Activated T-helper 17 cell treated with anti-CD3 and anti-CD28 coated beads, Interleukin-2, amount 50 U/mL, for 72 hours (primary cell): ENCODE data around the gene RAC2. TPM values are rescaled to one million over a fixed set of nuclear protein-coding genes. Genes with fewer than 3 reads are reported as not detected.

Experiments used
- ATAC-seq: fragments of 150-1000 bp; cut with Tn5 transposase; replicated peaks from 2 replicates; pipeline ENCODE4 v1.10.0; 2021; ENCODE audit warnings: mild to moderate bottlenecking, moderate library complexity
- H3K27ac Mint-ChIP-seq: one replicate; pipeline ENCODE4 v1.8.0; 2022; ENCODE audit warnings: mixed read lengths
- H3K27me3 Mint-ChIP-seq: one replicate; pipeline ENCODE4 v1.8.0; 2022; ENCODE audit warnings: mixed read lengths
- H3K36me3 Mint-ChIP-seq: one replicate; pipeline ENCODE4 v1.8.0; 2022; ENCODE audit warnings: low read depth, mild to moderate bottlenecking, mixed read lengths
- H3K4me1 Mint-ChIP-seq: one replicate; pipeline ENCODE4 v1.8.0; 2022; ENCODE audit warnings: mixed read lengths
- H3K4me3 Mint-ChIP-seq: one replicate; pipeline ENCODE4 v1.8.0; 2022; ENCODE audit warnings: mild to moderate bottlenecking, mixed read lengths
- H3K9me3 Mint-ChIP-seq: one replicate; pipeline ENCODE4 v1.8.0; 2022; ENCODE audit warnings: mixed read lengths
- total RNA-seq, 2 donors: library from RNA; stranded (reverse); gene quantifications; one replicate each; pipeline ENCODE4 v1.2.3, GENCODE V29; 2022

Gene RAC2
- total RNA-seq, 2 donors from 2014 or later: 674 to 1,069 TPM

DNA sequence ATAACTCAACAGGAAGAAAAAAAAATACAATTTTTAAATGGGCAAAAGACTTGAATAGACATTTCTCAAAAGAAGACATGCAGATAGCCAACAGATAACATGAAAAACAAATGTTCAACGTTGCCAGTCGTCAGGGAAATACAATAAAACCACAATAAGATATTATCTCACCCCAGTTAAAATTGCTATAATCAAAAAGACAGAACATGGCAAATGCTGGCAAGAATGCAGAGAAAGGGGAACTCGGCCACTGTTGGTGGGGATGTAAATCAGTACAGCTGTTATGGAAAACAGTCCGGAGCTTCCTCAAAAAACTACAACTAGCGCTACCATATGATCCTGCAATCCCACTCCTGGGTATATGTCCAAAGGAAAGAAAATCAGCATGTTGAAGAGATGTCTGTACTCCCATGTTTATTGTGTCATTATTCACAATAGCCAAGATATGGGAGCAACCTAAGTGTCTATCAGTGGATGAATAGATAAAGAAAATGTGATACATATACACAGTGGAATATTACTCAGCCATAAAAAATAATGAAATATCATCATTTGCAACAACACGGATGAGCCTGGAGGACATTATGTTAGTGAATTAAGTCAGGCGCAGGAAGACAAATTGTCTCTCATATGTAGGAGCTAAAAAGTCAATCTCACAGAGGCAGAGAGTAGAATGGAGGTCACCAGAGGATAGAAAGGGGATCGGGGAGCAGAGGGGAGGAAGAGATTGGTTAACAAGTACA, 26.0 kb upstream of the RAC2 start:
- H3K4me3 Mint-ChIP-seq: no peak overlapping the region
- H3K9me3 Mint-ChIP-seq: no peaks in the 10 kb centered on the region
- no peaks in the 10 kb centered on the region for H3K36me3 Mint-ChIP-seq
- H3K4me1 Mint-ChIP-seq: peaks cover 32% of the 10 kb centered on the region
- ATAC-seq: no peak
- H3K27ac Mint-ChIP-seq: no peak overlapping the region
- no peaks in the 10 kb centered on the region for H3K27me3 Mint-ChIP-seq

DNA sequence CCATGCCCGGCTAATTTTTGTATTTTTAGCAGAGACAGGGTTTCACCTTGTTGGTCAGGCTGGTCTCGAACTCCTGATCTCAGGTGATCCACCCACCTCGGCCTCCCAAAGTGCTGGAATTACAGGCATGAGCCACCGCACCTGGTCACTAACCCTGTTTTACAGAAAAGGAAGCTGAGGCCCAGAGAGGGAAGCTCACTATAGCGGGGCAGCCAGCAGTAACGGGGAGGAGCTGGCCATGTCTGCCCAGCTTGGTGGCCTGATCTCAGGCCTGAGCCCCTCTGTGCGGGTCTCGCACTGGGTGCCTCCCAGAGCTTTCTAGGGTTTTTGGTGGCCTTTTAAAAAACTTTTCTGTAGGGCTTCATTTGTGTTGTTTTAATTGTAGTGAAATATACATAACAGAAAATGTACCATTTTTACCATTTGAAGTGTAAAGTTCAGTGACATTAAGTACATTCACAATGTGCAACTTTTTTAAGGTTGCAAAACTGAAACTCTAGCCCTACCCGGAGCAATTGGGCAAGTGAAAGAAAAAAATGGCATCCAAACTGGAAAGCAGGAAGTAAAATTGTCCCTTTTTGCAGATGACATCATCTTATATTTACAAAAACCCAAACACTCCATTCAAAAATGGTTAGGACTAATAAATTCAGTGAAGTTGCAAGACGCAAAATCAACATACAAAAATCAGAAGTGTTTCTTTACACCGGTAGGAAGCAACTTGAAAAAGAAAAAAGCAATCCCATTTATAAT, 23.8 kb upstream of the RAC2 start:
- Mint-ChIP-seq H3K27ac (peak overlapping the region; percentile 94), H3K27me3 (no peaks in the 10 kb centered on the region), H3K36me3 (no peaks in the 10 kb centered on the region), H3K4me1 (peaks cover 18% of the 10 kb centered on the region), H3K4me3 (peak overlapping the region; percentile 93), H3K9me3 (no peaks in the 10 kb centered on the region)
- ATAC-seq: peak; percentile 13

DNA sequence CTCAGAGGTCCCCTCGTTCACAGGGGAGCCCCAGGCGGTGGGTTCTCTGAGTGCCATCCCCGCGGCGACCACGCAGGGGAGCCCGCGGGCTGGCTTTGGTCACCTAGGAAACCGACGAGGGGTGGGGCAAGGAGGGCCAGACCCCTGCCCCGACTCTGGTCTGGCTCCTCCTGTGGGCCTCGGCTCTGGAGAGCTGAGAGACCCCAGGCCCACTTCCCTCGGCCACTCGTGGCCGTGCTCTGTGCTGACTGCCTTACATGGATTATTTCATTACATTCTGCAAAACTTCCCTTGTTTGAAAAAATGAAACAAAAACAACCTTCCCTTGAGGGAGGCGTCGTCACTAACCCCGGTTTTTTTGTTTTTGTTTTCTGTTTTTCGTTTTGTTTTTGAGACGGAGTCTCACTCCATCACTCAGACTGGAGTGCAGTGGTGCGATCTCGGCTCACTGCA, 23.1 kb upstream of the RAC2 start:
- H3K36me3 Mint-ChIP-seq: no peaks in the 10 kb centered on the region
- H3K27me3 Mint-ChIP-seq: no peaks in the 10 kb centered on the region
- peak; percentile 94 for ATAC-seq
- no peaks in the 10 kb centered on the region for H3K9me3 Mint-ChIP-seq
- H3K4me1 Mint-ChIP-seq: peaks cover 18% of the 10 kb centered on the region
- H3K4me3 Mint-ChIP-seq: peak overlapping the region; percentile 93
- peak overlapping the region; percentile 94 for H3K27ac Mint-ChIP-seq

DNA sequence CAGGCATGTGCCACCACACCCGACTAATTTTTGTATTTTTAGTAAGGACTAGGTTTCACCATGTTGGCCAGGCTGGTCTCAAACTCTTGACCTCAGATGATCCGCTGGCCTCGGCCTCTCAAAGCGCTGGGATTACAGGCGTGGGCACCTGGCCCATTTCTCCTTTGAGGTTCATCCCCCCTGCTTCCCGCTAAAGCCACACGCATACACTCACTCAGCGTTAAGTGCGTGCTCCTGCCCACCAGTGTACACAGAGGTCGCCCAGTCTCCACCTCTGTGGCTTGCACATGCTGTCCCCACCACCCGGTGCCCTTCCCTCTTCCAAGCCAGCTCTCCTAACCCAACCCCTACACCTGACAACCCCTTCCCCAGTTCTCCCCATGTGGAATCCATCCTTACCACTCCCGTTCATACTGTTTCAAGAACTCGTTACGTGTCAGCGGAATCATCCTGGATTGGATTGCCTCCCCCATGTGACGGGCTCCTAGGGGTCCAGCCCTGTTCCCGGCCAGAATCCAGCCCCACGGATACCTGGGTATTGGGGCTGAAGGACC, 22.6 kb upstream of the RAC2 start:
- H3K4me1 Mint-ChIP-seq: peaks cover 18% of the 10 kb centered on the region
- peak overlapping the region; percentile 93 for H3K4me3 Mint-ChIP-seq
- ATAC-seq: peak; percentile 8
- H3K9me3 Mint-ChIP-seq: no peaks in the 10 kb centered on the region
- no peaks in the 10 kb centered on the region for H3K36me3 Mint-ChIP-seq
- H3K27ac Mint-ChIP-seq: peak overlapping the region; percentile 94
- H3K27me3 Mint-ChIP-seq: no peaks in the 10 kb centered on the region

DNA sequence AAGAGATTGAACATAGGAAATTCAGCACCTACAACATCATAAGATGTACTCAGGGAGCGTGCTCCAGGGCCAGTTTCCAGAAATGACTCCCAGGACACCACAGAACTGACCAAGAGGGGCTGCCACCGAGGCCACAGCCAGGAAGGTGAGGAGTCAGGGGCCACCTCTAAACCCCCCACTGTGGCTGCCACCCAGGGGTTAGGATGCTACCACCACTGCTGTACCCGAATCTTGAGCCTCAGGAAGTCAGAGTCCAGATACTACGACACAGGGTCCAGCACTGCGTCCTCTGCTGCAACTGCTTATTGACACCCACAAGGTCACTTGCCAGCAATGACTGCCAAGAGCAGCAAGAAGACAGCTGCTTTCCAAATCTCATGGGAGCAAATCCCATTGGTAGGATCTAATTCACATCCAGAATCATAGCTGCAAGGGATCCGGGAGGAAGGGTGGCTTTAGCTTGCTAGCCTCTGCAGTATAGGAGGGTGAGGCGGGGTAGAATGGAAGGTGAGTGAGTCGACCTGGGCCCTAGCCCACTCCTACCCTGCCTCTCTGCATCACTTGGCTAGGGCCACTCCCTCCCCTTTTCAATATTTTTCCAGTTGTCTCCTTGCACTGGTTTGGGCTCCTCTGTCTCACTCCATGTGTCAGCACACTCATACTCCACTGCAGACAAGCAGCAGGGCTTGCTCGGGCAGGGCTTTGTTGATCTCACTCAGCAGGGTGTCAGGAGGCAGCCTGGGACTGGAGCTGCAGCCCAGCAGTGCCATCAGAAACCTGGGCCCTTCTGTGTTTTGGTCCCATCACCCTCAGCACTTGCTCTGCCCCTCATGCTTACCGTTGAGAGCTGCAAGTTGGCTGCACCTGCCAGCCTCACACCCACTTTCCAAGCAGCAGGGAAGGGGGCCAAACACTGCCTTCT, 20.2 kb upstream of the RAC2 start:
- Mint-ChIP-seq H3K27me3 (no peaks in the 10 kb centered on the region), H3K4me1 (peaks cover 20% of the 10 kb centered on the region), H3K36me3 (no peaks in the 10 kb centered on the region), H3K4me3 (no peak overlapping the region), H3K9me3 (no peaks in the 10 kb centered on the region), H3K27ac (no peak overlapping the region)
- ATAC-seq: no peak

DNA sequence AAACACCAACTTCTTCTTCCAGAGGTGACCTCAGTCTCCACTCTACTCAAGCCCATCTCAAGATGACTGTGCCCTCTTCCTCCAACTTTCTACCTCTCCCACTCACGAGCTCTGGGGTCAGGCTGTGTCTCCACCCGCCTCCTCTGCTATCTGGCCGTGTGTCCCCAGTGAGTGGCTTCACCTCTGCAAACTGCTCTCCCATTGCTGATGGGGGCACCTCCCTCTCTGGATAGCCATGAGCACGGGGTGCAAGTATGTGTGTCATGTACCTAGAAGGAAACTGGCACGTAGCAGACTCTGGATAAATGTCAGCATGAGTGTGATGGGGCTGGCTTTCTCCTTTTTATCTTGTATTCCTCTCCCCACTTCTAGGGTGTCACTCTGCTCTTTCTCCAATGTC, 18.3 kb upstream of the RAC2 start:
- H3K27ac Mint-ChIP-seq: peak overlapping the region; percentile 13
- ATAC-seq: no peak
- H3K9me3 Mint-ChIP-seq: no peaks in the 10 kb centered on the region
- H3K4me1 Mint-ChIP-seq: peaks cover 20% of the 10 kb centered on the region
- no peak overlapping the region for H3K4me3 Mint-ChIP-seq
- H3K36me3 Mint-ChIP-seq: no peaks in the 10 kb centered on the region
- H3K27me3 Mint-ChIP-seq: no peaks in the 10 kb centered on the region

DNA sequence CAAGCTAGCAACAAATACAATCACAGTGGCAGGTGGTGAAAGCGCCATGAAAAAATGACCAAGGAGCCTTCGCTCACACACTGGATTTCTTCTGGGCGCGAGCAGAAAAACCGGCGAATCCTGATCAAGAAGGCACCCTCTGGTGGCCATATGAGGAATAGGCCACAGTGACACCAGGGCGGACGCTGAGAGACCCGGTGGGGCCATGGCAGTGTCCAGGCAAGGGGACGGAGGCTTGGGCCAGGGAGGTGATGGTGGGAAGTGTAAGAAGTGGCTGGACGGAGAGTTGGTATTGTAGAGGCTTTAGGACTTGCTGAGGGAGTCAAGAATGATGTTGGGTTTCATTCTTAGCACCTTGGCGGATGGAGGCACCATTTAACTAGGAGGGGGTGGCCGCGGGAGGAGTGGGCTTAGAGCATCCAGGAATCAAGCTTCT, 16.9 kb upstream of the RAC2 start:
- Mint-ChIP-seq H3K4me1 (peaks cover 12% of the 10 kb centered on the region), H3K27me3 (no peaks in the 10 kb centered on the region), H3K36me3 (no peaks in the 10 kb centered on the region), H3K4me3 (peak overlapping the region; percentile 24), H3K9me3 (no peaks in the 10 kb centered on the region), H3K27ac (peak overlapping the region; percentile 24)
- ATAC-seq: peak; percentile 84

DNA sequence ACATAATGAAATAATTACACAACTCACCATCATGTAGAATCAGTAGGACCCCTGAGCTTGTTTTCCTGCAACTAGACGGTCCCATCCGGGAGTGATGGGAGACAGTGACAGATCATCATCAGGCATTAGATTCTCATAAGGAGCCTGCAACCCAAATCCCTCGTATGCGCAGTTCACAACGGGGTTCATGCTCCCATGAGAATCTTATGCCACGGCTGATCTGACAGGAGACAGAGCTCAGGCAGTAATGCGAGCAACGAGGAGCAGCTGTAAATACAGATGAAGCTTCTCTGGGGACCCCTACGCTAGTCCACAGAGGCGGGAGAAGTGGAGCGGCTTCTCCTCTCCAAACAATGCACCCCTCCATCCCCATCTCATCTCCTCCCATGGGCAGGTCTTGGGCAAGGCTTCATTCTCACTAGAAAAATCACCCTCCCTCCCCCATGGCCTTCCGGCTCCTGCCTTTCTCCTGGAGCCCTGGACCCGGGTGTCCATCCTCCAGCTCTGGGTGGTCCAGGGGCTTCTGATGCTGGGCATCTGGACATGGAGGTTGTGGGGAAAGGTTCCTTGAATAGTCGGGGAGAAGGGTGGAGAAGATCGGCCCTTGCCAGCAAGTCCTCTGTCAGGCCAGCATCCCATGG, 16.2 kb upstream of the RAC2 start:
- peak overlapping the region; percentile 50 for H3K4me3 Mint-ChIP-seq
- H3K4me1 Mint-ChIP-seq: peaks cover 16% of the 10 kb centered on the region
- no peaks in the 10 kb centered on the region for H3K9me3 Mint-ChIP-seq
- no peak overlapping the region for H3K27ac Mint-ChIP-seq
- no peaks in the 10 kb centered on the region for H3K36me3 Mint-ChIP-seq
- no peaks in the 10 kb centered on the region for H3K27me3 Mint-ChIP-seq
- peak; percentile 25 for ATAC-seq

DNA sequence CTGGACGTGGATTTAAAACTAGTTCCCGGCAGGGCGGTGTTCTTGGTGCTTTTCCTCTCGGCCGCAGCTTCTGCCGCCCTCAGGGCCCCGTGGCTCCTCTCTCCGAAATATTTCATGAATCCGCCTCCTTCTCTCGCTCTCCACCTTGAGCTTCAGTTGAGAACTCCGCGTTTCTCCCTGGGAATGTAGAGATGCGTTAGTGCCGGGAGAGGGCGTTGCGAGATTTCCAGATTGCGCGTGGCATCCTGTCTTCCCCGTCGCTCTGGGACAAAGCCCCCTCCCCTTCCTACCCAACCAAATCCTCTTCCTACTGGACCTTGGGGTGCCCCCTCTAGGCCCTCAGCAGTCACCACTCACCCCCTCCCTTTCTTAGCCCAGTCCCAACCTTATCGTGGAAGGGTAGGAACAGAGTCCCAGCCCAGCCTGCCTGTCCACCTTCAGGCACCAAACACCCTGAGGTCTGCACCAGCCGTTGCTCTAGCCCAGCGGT, 15.5 kb upstream of the RAC2 start:
- no peak for ATAC-seq
- peaks cover 23% of the 10 kb centered on the region for H3K4me1 Mint-ChIP-seq
- H3K36me3 Mint-ChIP-seq: no peaks in the 10 kb centered on the region
- peak overlapping the region; percentile 52 for H3K27ac Mint-ChIP-seq
- peak overlapping the region; percentile 50 for H3K4me3 Mint-ChIP-seq
- no peaks in the 10 kb centered on the region for H3K27me3 Mint-ChIP-seq
- H3K9me3 Mint-ChIP-seq: no peaks in the 10 kb centered on the region

DNA sequence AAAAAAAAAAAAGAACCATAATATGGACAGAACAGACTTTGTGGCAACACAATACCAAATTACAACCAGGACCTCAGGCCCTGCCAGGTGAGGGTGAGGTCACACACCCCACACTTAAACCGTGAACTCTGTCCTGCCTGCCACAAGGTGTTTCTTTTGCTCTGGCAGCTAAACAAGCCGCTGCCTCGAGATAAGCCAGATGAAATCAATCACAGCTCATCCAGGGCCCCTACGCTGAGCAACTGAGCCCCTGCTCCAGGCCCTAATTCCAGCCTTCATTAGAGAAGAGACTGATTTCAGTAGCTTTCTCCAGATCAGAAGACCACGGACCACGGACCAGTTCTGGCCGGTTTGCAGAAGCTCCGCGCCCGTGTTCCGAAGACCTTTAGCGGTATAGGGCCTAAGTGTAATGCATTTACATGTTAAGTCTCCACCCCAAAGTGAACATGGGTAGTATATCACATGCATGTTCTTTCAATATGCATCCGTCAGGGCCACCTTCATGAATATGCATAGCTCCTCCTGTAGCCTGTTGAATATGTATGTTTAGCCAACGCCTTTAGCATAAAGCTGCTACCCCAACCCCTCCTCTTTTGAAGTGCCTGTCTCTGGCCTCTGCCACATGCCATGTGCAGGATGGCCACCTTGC, 14.8 kb upstream of the RAC2 start:
- Mint-ChIP-seq H3K9me3 (no peaks in the 10 kb centered on the region), H3K36me3 (no peaks in the 10 kb centered on the region), H3K27me3 (no peaks in the 10 kb centered on the region), H3K4me1 (peaks cover 23% of the 10 kb centered on the region), H3K4me3 (peak overlapping the region; percentile 50), H3K27ac (peak overlapping the region; percentile 52)
- ATAC-seq: no peak

DNA sequence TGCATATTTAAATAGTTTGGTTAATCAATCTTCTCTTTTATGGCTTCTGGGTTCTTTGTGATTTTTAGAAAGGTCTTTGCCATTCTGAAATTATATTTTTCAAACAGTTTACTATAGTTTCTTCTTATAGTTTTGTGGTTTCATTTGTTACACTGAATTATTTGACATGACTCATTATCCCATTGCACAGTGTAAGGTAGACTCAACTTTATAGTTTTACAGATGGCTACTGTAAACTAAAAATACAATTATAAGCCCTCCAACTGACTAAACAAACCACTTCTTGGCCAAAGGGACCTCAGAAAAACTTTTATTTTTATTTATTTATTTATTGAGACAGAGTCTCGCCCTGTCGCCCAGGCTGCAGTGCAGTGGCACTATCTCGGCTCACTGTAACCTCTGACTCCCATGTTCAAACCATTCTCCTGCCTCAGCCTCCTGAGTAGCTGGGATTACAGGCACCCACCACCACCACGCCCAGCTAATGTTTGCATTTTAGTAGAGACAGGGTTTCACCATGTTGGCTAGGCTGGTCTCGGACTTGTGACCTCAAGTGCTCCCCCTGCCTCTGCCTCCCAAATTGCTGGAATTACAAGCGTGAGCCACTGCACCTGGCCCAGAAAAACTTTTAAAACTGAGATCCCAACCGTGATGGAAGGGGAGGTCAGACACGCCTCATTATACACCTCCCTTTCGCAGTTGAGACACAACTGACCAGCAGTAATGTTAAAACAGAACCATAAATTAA, 14.1 kb upstream of the RAC2 start:
- Mint-ChIP-seq H3K9me3 (no peaks in the 10 kb centered on the region), H3K4me1 (peaks cover 23% of the 10 kb centered on the region), H3K36me3 (no peaks in the 10 kb centered on the region), H3K27ac (no peak overlapping the region), H3K27me3 (no peaks in the 10 kb centered on the region), H3K4me3 (no peak overlapping the region)
- no peak for ATAC-seq

DNA sequence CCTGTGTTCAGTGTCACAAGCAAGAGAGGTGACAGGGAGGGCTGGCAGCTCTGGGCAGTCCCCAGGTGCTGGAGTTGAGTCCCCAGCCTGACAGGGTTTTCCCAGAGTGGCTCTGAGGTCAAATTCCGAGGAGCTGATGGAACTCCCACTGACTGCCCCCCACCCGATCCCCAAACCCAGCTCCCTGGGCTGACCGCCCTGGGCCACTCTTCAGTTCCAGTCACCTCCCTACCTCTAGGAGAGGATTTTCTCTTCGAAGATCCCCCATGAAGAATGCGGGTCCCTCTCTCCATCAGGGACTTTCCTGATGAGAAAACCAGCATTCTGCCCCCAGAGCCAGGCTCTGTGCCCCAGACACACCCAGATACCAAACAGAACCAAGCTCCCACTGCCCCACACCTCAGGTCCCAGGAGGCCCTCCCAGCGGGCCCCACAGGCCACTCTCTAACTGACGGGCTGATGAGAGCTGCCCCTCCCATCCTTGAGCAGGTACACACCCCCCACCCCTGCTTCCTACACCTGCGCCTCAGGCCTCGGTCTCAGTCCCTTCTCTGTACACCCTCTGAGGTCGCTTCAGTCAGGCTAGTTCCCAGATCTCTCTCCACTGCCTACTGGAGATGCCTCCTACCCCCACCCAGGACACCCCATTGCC, 12.1 kb upstream of the RAC2 start:
- ATAC-seq: no peak
- Mint-ChIP-seq H3K27ac (peak overlapping the region; percentile 88), H3K9me3 (no peaks in the 10 kb centered on the region), H3K27me3 (no peaks in the 10 kb centered on the region), H3K4me3 (peak overlapping the region; percentile 55), H3K4me1 (peaks cover 27% of the 10 kb centered on the region), H3K36me3 (no peaks in the 10 kb centered on the region)
